HepG2 (cell line): ENCODE measurements around the gene INPP5E. TPM values are rescaled to one million over a fixed set of nuclear protein-coding genes. Genes with fewer than 3 reads are reported as not detected.
A peak's percentile ranks its signal among the peaks of the same experiment; 100 is the strongest.

ENCODE experiments used
- ATAC-seq: fragments of 200-7000 bp; cut with Tn5 transposase; 3 replicates; pipeline ENCODE4 v1.9.1; 2020; ENCODE audit warnings: mild to moderate bottlenecking, moderate library complexity
- BruUV-seq: library from RNA; stranded (reverse); fragments of 400-500 nt; replicated peaks from 2 replicates; lab custom pipeline; 2021; lab: Mats Ljungman, UMichigan
- CTCF ChIA-PET: fragments of 300-600 bp; formaldehyde crosslinking; extraction: SDS; loops from one replicate; lab custom pipeline; 2021; ENCODE audit warnings: low total read pairs, inconsistent platforms, low intra/inter-chr PET ratio; lab: Yijun Ruan, JAX
- POLR2A ChIA-PET: fragments of 350-600 bp; sonication (Branson Sonifier 250); formaldehyde crosslinking; loops from one replicate; lab custom pipeline; 2020; ENCODE audit warnings: antibody characterized with exemption, inconsistent platforms; lab: Yijun Ruan, JAX
- DNase-seq: peaks from one replicate; pipeline ENCODE4 v3.0.0-alpha.2; 2015; ENCODE audit warnings: low spot score
- FAIRE-seq: peaks from 3 replicates; lab custom pipeline; 2011; peaks lifted over from hg19 to GRCh38; lab: Jason Lieb, UNC
- H2AFZ ChIP-seq: one replicate; pipeline ENCODE4 v1.6.1; 2011; ENCODE audit warnings: low read length, inconsistent platforms
- H3K27ac ChIP-seq: fragments of 300-600 bp; 3 replicates; pipeline ENCODE4 v1.8.0; 2011; ENCODE audit warnings: mixed run types, mild to moderate bottlenecking, mixed read lengths, low read length, inconsistent platforms; ENCODE audit not compliant: insufficient read depth; ENCODE audit errors: extremely low read length
- H3K27me3 ChIP-seq, 2 experiments: fragments of 200-600 bp in 1 of 2; 2 replicates in 1 of 2; 3 replicates in 1 of 2; pipeline versions ENCODE4 v1.6.0 to v1.8.0; 2011; ENCODE audit warnings: low read length in 2 of 2, mild to moderate bottlenecking in 2 of 2, moderate library complexity in 2 of 2, inconsistent platforms in 1 of 2; ENCODE audit not compliant: insufficient read depth in 2 of 2, control insufficient read depth in 1 of 2
- H3K36me3 ChIP-seq, 2 experiments: fragments of 200-600 bp in 1 of 2; replicated peaks in 1 of 2; 2 replicates in 1 of 2; 3 replicates in 1 of 2; pipeline versions ENCODE4 v1.5.1 to v1.8.0; 2011; ENCODE audit warnings: low read length in 2 of 2, inconsistent platforms in 1 of 2; ENCODE audit not compliant: insufficient read depth in 2 of 2, control insufficient read depth in 1 of 2
- H3K4me1 ChIP-seq: 2 replicates; pipeline ENCODE4 v1.5.1; 2012; ENCODE audit warnings: low read length, inconsistent platforms; ENCODE audit not compliant: insufficient read depth
- H3K4me2 ChIP-seq: 2 replicates; pipeline ENCODE4 v1.6.0; 2011; ENCODE audit warnings: low read depth, low read length, inconsistent platforms
- H3K4me3 ChIP-seq, 3 experiments: fragments of 200-600 bp in 1 of 3; sonication (generic), shearing (Covaris generic) in 1 of 3; replicated peaks in 1 of 3; 2 replicates each; pipeline ENCODE4 v1.5.1; 2011 to 2016; ENCODE audit warnings: low read length in 3 of 3, inconsistent platforms in 2 of 3, low read depth in 2 of 3, mild to moderate bottlenecking in 2 of 3, control low read depth in 1 of 3, mixed read lengths in 1 of 3; ENCODE audit not compliant: insufficient read depth in 1 of 3
- H3K79me2 ChIP-seq: one replicate; pipeline ENCODE4 v1.6.1; 2011; ENCODE audit warnings: low read length, inconsistent platforms; ENCODE audit not compliant: insufficient read depth
- H3K9ac ChIP-seq: 2 replicates; pipeline ENCODE4 v1.6.0; 2011; ENCODE audit warnings: mild to moderate bottlenecking, low read depth, low read length, inconsistent platforms; ENCODE audit not compliant: insufficient read depth
- H3K9me3 ChIP-seq: 2 replicates; pipeline ENCODE4 v1.5.1; 2012; ENCODE audit warnings: mild to moderate bottlenecking, low read length
- H4K20me1 ChIP-seq: 2 replicates; pipeline ENCODE4 v1.6.0; 2011; ENCODE audit warnings: inconsistent platforms, mild to moderate bottlenecking, low read length, moderate library complexity; ENCODE audit not compliant: insufficient read depth
- AGO2 ChIP-seq: fragments of 200-400 bp; formaldehyde crosslinking; optimal IDR thresholded peaks from 2 replicates; pipeline ENCODE3; 2017; ENCODE audit warnings: mild to moderate bottlenecking, low read depth, low read length, moderate library complexity
- MAF1 ChIP-seq: sonication (generic); formaldehyde crosslinking; IDR thresholded peaks from 2 replicates; pipeline ENCODE4 v1.5.0; 2020; ENCODE audit warnings: missing genetic modification reagents, borderline replicate concordance
- RBFOX2 ChIP-seq: fragments of 200-400 bp; formaldehyde crosslinking; IDR thresholded peaks from 2 replicates; pipeline ENCODE4 v1.6.1; 2017; ENCODE audit warnings: low read depth, mild to moderate bottlenecking, low read length
- TGIF2 ChIP-seq: IDR thresholded peaks from 2 replicates; pipeline ENCODE4 v1.6.1; 2016; ENCODE audit warnings: control low read depth, missing compliant biosample characterization
- WGBS: methylation state at CpG from one replicate; pipeline ENCODE4 v1.1.6; 2017; ENCODE audit warnings: low lambda C conversion rate; 5-methylcytosine and 5-hydroxymethylcytosine counted together
- in situ Hi-C: cut with HindIII; loops from 2 replicates; pipeline ENCODE4 v1.10.0; 2017; ENCODE audit warnings: low pct_unique_long_range_greater_than_20kb; ENCODE audit not compliant: extremely low pct_ligation_motif_present
- intact Hi-C: fragments of 100-400 bp; cut with micrococcal nuclease; formaldehyde crosslinking; loops from one replicate; pipeline ENCODE4 v1.10.0; 2022; ENCODE audit not compliant: unreplicated experiment
- polyA plus RNA-seq, 8 experiments: library from polyadenylated mRNA; depleted of rRNA in 3 of 8; stranded (reverse) in 7 of 8; unstranded in 1 of 8; fragments of >200 nt; fragmentation: Illumina TruSeq in 4 of 8; extraction: Trizol in 4 of 8; gene quantifications; 2 replicates each; pipeline versions ENCODE4 v1.2.1 to v1.2.3, GENCODE V29; 2011 to 2016; ENCODE audit warnings: low read depth in 4 of 8, missing spikeins in 1 of 8, mixed read lengths in 1 of 8; ENCODE audit not compliant: insufficient read depth in 1 of 8
- total RNA-seq, 5 experiments: library from RNA; depleted of rRNA; stranded (reverse); fragments of >200 nt; fragmentation: Illumina TruSeq; extraction: Trizol; gene quantifications; 2 replicates each; pipeline ENCODE4 v1.2.3, GENCODE V29; 2016; ENCODE audit warnings: low read depth in 1 of 5

Gene INPP5E
- total and polyA plus RNA-seq, 2 of the 13 experiments (the other 11 are each of a cell fraction or from before 2014, with no cell fraction given): 5.5 TPM

DNA sequence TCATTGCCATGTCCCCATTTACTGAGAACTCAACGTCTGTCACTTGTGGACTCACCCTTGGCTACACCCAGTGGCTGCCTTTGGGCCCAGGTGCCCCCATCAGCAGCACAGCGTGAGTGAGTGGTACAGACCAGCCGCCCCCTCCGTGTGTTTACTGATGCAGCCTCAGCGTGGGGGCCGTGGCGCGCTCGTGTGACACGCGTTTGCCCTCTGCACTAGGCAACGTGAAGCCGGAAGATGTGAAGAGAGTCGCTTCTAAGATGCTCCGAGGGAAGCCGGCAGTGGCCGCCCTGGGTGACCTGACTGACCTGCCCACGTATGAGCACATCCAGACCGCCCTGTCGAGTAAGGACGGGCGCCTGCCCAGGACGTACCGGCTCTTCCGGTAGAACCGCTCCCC is 16.8 kb downstream of the INPP5E start:
- H3K36me3 ChIP-seq: peaks cover 27 to 53% of the 10 kb centered on the region in 2 experiments; a peak in 4 of 5 replicates
- H3K9ac ChIP-seq: no peak overlapping the region
- no peak for ATAC-seq
- CTCF ChIA-PET: no interaction called here
- no peaks in the 10 kb centered on the region for H4K20me1 ChIP-seq
- no peak overlapping the region for H2AFZ ChIP-seq
- H3K4me3 ChIP-seq: no peak overlapping the region
- no peaks in the 10 kb centered on the region for H3K9me3 ChIP-seq
- no peak for DNase-seq
- H3K4me1 ChIP-seq: no peaks in the 10 kb centered on the region
- intact Hi-C loops (no loop called here), in situ Hi-C loops (no loop called here)
- WGBS: 98% methylated on average over 26 of the region's 26 CpGs
- TF ChIP-seq TGIF2 (CRISPR knock-in tag) (no peak), AGO2 (peak; percentile 3)
- FAIRE-seq: no peak
- no TSS peak for BruUV-seq
- no peak overlapping the region for H3K4me2 ChIP-seq
- no peaks in the 10 kb centered on the region for H3K27me3 ChIP-seq
- H3K79me2 ChIP-seq: no peaks in the 10 kb centered on the region
- POLR2A ChIA-PET: no interaction called here
- H3K27ac ChIP-seq: no peak overlapping the region

DNA sequence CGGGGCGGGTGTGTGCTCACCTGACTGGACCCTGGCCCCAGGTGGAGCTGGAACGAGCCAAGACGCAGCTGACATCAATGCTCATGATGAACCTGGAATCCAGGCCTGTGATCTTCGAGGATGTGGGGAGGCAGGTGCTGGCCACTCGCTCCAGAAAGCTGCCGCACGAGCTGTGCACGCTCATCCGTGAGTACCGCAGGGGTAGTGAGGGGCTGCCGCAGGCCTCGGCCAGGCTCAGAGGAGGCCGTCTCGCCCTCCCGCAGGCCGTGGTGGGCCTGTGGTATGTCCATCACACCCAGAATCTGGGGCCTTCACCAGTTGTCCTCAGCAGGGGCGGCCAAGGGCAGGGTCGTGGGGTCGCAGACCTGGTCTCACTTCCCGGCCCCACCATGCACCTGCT is 17.9 kb downstream of the INPP5E start:
- TF ChIP-seq AGO2 (peak; percentile 38), MAF1 (CRISPR knock-in tag) (no peak), RBFOX2 (peak; percentile 63)
- TF ChIP-seq, all 625 proteins: peak for 2
- H3K4me2 ChIP-seq: no peak overlapping the region
- H3K27me3 ChIP-seq: no peaks in the 10 kb centered on the region
- no peaks in the 10 kb centered on the region for H3K4me1 ChIP-seq
- H3K27ac ChIP-seq: no peak overlapping the region
- peaks cover 31 to 62% of the 10 kb centered on the region in 2 experiments for H3K36me3 ChIP-seq
- no peaks in the 10 kb centered on the region for H3K9me3 ChIP-seq
- no peak overlapping the region for H3K9ac ChIP-seq
- no TSS peak for BruUV-seq
- no peak overlapping the region for H3K4me3 ChIP-seq
- H4K20me1 ChIP-seq: no peaks in the 10 kb centered on the region
- no peak for ATAC-seq
- intact Hi-C loops: no loop called here
- no peak overlapping the region for H2AFZ ChIP-seq
- no peak for DNase-seq
- FAIRE-seq: no peak
- ChIA-PET POLR2A (no interaction called here), CTCF (no interaction called here)
- 100% methylated on average over 11 of the region's 21 CpGs for WGBS
- no peaks in the 10 kb centered on the region for H3K79me2 ChIP-seq
- in situ Hi-C loops: no loop called here
